HG02642 (cell line): ENCODE data around the gene DPYD.

Experiments
- ATAC-seq: cut with Tn5 transposase; IDR thresholded peaks from one replicate; pipeline ENCODE4 v1.9.1; 2021; ENCODE audit warnings: mild to moderate bottlenecking; ENCODE audit not compliant: unreplicated experiment, poor library complexity

DPYD gene

DNA sequence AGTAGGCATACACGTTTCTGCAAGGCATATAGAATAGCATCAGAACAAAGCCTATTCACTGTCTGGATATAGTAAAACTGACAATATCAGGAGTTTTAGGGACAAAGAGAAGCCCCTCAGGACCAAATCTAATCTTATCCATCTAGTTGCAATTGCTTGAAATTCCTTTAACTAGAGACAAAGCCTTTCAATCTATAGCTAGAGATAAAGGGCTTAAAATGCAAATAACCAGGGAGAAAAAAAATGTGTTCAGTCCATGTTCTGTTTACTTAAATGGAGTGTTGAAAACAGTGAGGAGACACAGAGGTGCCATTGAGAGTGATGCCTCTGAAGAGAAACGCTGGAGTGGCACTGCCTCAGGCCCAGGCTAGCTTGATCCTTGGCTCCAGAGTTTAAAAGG lies 286.1 kb downstream of the DPYD start:
- no peak for ATAC-seq

DNA sequence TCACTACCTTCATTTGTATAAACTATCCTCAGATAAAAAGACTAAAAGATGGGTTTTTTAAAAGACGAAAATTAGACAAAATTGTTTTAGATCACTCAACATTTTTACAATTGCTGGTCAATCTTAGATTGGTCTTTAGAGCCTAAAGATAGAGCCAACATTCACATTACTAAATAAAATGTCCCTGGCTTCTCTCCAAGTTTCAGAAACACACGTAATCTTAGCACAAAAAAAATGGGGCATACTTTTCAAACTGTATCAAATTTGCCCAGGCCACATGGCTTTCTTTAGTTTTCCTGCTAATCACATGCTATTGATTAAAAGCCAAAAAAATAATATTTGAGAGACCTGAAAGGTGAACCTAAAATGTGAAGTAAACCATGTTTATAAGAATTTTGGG lies 288.1 kb downstream of the DPYD start:
- no peak for ATAC-seq

DNA sequence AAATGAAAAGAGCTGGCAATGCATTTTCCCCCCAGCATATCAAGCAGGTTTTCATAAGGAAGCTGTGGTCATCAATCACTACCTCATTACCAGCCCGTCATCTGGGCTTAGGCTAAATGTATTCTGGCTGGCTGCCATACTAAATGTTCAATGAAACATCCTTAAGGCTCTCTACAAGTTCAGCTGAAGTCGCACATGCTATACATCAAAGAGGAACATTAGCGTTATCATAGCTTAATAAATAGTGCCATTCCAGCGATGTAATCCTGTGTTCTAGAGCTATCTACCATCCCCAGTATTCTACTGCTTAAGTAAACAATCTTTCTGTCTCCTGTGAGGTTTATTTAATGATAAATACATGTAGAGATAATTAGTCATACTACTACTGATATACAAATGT lies 288.8 kb downstream of the DPYD start:
- no peak for ATAC-seq

DNA sequence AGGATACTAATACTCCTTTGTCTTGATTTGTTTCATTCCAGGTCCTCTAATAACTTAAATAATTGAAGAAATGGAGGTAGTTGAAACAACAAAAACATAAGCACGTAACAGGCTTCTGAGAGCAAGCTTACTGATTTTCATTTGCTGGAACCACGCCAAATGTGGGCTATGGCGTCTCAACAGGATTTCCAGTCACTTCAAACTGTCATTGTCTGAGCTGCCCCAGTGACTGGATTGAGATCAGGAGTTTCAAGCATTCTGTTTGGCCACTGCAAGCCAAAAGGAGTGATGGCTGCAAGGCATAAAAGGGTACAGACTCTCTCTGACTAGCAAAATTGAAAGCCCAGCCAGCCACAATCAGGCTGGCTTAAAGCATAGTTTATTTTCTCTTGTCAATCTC lies 289.9 kb downstream of the DPYD start:
- no peak for ATAC-seq

DNA sequence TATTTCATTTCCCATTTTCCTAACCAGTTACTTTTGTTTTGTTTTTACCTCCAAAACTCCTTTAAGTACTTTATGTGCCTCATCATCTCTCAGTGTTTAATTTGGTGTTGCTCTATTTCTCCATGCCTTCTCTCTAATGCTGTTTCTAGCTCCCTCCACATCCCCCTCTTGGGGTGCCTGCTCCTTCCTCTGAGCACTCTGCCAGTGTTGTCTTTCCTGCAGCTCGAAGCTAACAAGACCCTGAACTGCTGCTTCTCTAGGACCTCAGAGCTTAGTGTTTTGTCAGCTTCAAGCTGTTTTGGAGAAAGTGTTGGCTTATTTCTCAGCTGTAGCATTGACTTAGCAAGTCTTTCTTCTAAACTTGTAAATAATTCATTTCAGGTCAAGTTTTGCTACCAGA lies 290.6 kb downstream of the DPYD start:
- ATAC-seq = no peak

DNA sequence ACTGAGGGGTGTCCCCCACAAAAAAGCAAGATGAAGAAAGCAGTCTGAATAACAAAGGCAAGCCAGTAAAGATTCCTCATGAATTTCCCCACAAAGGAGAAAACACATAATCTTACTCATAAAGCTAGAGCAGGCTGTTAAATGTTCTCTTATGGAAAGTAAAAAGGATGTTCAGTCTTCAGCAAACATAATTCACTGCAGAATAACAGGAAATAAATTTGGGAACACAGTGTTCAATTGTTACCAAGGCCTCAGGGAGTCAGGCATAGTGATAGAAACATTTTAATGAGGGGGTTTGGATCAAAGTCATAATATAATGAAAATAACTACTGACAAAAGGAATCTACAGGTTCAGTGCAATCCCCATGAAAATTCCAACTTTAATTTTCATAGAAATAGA lies 297.6 kb downstream of the DPYD start:
- ATAC-seq = no peak

DNA sequence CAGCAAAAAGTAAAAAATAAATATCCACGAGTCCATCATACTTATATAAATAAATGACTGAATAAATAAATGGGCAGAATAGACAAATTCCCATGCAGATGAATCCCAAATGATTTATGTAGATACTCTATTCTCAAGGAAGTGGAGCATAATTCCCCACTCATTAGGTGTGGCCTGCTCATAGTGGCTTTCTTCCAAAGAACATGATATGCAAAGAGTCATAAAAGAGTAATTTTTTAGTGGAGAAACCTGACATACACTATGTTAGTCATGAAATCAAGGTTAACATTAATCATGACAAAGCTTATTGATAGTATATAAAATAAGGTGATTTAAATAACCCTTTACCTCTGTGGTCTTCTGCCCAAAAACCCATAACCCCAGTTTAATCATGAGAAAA lies 298.9 kb downstream of the DPYD start:
- no peak for ATAC-seq

DNA sequence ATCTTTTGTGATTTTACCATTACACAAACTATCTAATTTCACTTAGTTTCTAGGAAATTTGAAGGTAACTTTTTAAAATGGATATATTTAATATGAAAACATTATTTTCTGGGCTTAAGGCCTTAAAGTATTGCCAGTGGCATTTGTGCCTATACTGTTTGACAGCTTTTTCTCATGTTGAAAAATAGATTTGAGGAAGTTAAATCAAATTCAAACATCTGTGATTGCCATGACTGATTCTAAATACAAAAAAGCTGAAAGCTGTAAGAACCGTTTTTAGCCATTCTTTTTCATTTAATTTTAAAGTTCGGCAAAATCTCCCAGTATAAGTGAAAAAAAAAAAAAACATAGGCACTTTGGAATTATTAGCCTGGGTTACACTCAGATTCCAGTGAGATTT lies 301.1 kb downstream of the DPYD start:
- no peak for ATAC-seq

DNA sequence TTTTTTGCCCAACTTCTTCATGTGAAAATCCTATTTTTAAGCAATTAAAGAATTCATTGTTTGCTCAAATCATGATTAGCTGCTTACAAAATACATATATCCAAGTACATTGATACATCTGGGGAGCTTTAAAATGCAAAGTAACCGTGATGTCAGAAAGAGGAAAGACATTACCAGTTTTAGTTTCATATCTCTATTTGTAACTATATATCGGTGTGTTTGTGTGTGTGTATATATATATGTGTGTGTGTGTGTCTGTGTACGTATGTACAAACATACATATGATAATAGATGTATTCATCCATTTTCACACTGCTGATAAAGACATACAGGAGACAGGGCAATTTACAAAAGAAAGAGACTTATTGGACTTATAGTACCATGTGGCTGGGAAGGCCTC lies 310.1 kb downstream of the DPYD start:
- ATAC-seq = no peak

DNA sequence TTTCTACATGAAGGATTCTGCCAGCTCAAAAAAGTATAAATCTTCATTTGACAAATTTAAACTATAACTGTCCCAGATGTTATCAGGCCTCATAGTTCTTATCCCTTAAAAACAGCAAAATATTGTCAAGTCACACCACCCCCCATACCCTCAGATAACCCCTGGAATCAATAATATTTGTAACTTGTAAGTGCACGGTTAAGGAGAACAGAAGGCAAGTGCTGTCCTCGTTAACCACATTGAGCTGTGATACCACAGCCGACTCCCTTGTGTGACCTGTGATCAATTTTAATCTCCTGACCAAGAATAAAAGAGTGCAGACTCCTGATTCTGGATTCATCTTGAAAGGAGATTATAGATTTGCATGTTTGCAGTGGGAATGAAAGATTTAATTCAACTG lies 310.7 kb downstream of the DPYD start:
- ATAC-seq = no peak

DNA sequence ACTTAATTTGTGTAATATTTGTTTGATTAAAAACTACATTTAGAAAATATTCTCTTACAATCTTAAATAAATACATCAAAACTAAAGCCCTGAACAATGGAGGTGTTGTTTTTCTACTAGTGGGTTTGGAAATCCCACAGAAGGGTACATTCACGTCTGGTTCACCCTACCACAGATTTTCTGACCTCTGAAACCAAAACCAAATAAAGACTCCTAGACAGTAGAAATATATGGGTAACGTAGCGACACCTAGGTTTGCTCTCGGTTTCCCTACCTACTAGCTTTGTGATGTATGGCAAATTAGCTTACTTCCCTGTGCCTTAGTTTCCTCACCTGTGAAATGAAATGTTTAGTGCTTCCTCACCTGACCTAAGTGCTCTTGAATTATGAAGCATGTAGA lies 312.6 kb downstream of the DPYD start:
- ATAC-seq = no peak

DNA sequence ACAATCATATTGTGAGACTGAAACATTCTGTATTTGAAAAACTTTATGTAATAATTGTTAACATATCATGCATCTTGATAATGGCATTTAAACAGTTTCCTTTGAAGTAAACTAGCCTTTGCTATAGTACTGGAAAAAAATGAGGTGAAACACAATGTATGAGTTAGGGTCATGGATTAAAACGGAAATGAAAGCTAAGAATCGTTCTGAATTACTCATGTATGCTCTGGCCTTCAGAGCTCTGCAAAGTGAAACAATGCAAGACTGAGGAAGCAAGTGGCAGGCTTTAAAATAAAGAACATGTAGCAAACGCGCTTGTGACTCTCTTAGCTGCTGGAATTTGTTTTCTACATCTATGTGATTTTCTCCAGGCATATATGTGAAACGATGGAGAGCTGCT lies 317.1 kb downstream of the DPYD start:
- no peak for ATAC-seq

DNA sequence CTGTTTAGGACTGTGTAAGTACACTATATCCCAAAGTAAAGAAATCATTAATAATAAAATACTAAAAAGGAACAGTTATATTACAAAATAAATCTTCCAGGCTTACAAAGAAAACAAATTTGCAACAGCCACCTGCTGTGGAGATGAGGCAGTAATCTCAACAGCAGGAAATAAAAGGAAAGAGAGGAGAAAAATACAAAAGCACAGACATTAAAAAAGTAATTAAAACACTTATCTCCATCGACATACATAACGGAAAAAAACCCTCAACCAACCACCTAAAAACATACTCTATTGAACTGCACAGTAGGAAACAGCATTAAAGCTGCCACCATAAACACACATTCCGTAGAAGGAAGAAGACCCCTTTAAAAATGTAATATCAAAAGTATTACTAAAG lies 317.6 kb downstream of the DPYD start:
- no peak for ATAC-seq

DNA sequence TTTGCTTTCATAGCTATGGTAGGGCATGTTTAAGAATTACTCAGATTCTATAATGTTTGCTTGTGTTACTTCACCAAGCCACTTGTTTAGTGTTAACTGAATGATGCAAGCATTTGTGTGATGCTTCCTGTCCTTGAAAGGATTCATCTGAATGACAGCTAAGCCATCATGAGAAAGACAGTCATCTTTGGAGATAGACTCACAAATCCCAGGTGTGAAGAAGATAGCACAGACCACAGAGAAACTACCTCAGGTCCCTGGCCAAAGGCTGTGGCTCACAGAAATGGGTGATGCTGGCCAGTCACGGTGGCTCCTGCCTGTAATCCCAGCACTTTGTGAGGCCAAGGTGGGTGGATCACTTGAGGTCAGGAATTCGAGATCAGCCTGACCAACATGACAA lies 321.4 kb downstream of the DPYD start:
- ATAC-seq = no peak

DNA sequence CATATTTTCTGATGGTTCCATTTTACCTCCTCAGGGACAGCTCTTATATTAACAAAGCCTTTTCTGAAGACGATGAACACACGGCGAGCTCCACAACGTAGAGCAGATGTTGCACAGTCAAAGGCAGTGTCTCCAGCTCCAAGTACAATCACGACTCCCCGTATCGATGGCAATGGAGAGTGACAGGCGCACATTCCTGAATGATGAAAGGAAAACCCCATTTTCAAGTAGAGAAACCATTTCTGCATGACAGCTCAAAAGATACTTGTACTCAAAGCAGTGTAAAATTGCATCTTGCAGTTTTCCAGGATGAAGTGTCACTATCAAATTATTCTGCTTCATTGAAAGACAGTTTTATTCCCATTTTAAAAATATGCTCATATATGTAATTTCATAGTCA lies 327.6 kb downstream of the DPYD start:
- no peak for ATAC-seq

DNA sequence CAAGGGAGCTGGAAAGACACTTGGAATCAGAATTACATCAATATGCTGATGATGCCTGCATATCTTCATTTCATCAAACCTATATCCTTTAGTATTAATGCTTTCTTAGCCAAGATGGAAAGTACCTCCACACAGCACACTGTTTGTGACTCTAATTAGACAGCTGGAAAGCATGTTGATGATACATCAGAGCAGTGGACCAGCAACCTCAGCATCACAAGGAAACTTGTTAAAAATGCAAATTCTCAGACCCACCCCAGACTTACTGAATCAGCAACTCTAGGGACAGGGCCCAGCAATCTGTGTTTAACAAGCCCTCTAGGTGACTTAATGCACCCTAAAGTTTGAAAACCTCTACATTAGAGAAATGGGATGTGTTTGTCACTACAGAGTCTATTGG lies 332.1 kb downstream of the DPYD start:
- ATAC-seq = no peak

DNA sequence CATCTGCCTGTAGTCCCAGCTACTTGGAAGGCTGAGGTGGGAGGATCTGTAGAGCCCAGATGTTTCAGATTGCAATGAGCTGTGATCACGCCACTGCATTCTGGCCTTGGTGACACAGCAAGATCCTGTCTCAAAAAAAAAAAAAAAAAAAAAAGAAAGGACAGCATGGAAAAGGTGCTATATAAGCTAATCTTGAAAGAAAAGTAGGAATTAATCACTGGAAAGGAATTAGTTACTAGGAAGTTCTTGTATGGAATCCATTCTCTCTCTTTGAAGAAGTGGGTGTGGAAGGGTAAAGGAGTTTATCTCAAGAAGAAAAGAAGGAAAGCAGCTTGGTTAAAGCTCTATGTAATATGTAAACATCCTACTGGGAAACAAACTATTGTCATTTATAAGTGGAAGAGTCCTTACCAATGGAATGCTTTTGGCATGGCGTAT lies 339.2 kb downstream of the DPYD start:
- no peak for ATAC-seq

DNA sequence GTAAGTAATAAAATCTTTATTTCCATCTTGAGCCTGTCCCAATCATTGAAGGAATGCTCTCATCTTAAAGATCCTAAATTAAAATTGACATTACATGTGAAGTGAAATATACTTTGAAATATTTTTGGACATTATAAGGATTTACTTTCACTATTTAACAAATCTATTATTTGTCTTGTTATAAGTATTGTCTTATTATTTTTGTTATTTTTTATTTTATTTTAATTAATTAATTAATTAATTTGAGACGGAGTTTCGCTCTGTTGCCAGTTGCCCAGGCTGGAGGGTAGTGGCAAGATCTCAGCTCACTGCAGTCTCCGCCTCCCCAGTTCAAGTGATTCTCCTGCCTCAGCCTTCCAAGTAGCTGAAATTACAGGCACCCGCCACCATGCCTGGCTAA lies 343.2 kb downstream of the DPYD start:
- no peak for ATAC-seq

DNA sequence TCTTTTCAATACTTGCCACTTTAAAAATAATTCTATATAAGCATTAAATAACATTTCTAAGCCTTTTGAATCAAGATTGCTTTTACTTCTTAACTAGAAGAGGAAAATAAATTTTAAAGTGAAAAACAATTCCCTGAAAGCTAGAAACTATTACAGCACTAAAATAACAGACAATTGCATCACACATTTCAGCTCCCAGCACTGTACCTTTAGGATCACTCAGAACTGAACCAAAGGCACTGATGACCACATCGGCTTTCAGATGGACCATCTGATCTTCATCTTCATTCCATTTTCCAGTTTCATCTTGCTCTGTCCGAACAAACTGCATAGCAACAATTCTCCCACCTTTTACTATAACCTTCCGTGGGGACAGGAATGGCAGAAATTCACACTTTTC lies 347.3 kb downstream of the DPYD start:
- no peak for ATAC-seq

DNA sequence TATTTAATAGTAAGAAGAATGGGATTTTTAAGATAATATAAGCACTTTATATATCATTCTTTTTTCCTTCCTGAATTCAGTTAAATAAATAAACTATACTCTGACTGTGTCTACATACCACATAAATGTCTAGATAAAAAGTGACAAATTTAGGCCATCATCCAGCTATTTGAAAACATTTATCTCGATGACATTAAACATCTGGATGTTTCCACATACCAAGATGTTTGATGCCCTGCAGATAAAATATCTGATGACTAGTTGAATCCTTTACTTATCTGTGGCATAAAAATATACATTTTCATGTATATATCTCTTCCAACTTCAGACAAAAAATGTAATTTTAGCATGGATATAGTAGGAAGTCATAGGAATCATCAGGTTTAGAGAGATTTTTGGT lies 348.3 kb downstream of the DPYD start:
- ATAC-seq = no peak

DNA sequence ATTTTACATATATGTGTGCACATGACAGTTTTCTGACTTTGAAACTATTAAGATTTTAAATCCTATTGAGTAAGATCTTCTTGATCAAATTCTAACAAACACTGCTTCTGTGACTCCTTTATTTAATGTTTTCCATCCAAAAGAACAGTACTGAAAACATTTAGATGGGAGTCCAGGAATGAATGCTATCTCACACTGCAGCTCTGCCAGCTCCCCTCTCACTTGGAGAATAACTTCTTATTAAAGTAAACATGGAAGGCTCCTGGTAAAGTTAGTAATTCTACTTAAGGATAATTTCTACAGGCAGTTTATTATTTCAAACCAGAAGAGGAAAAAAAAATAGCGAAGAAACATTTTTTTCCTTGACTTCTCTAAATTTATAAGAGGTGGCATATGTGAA lies 349.1 kb downstream of the DPYD start:
- ATAC-seq = no peak

DNA sequence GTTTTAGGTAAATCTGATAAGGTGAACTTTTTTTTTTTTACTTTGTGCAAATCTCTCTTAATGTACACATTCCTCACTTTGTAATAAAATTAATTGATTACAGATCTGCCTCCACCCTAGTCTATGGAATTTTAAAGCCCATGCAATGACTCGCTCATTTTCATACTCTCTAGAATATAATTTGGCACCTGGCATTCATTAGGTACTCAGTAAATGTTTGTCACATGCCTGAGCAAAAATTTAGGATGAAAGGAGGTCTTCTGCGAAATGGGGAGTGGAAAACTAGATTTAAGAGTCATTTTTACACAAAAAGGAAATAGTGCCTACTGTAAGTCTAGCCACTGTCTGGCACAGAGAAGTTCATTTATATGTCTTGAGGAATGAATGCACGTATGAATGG lies 350.1 kb downstream of the DPYD start:
- no peak for ATAC-seq

DNA sequence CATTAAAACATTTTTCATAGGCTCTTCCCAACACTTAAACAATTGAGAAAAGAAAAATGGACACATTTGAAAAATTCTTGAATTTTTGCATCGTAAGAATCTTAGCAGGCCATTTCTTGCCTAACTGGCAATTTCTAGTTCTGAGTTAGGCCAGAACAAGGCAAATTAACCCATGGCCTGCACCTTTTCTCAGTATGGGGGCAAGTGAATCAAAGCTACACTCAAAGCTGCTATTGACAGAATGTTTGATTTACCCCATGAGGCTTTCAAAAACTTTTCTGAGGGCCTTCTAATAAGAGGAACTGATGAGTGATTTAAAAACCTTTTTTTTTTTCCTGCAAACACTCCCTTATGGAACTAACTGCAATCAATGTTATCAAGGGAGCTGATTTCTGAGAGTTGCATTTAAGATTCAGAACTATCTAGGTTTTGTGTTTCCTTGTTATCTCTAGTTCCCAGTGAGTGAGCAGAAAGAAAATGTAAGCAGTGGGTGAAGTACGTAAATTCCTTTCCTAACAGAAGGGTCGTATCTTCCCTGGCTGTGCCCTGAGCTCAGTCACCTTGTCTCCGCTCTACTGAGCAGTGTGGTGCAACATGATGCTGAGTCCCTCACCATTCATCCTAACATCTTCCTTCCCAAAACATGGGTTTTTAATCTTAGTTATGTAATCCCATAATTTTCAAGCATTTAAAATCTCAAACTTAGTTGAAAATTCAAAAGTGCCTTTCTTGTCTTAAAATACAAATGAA lies 353.7 kb downstream of the DPYD start:
- no peak for ATAC-seq
